SJSA1 (cell line): Measurements from ENCODE around the gene MARK3. TPM values are rescaled to one million over a fixed set of nuclear protein-coding genes. Genes with fewer than 3 reads are reported as not detected.

Experiments used
- DNase-seq, 2 experiments: peaks; one replicate each; pipeline ENCODE4 v3.0.0-alpha.2; 2015 to 2020; ENCODE audit warnings: low spot score in 2 of 2, low read depth in 1 of 2
- H3K27ac ChIP-seq: fragments of 250-450 bp; sonication (Bioruptor Pico); 2 replicates; pipeline ENCODE4 v1.5.1; 2020; ENCODE audit warnings: mild to moderate bottlenecking, moderate library complexity
- H3K27me3 ChIP-seq: fragments of 250-450 bp; sonication (Bioruptor Pico); replicated peaks from 2 replicates; pipeline ENCODE4 v1.5.1; 2020; ENCODE audit warnings: mild to moderate bottlenecking, moderate library complexity
- H3K36me3 ChIP-seq: fragments of 250-450 bp; sonication (Bioruptor Pico); 2 replicates; pipeline ENCODE4 v1.5.1; 2020; ENCODE audit warnings: mild to moderate bottlenecking
- H3K4me1 ChIP-seq: fragments of 250-450 bp; sonication (Bioruptor Pico); replicated peaks from 2 replicates; pipeline ENCODE4 v1.6.1; 2021; ENCODE audit warnings: mild to moderate bottlenecking
- H3K4me3 ChIP-seq: fragments of 250-450 bp; sonication (Bioruptor Pico); 2 replicates; pipeline ENCODE4 v1.5.1; 2020; ENCODE audit warnings: mild to moderate bottlenecking
- H3K9me3 ChIP-seq: fragments of 250-450 bp; sonication (Bioruptor Pico); replicated peaks from 2 replicates; pipeline ENCODE4 v1.5.1; 2020; ENCODE audit warnings: mild to moderate bottlenecking
- total RNA-seq: library from RNA; depleted of rRNA; stranded (reverse); fragments of >200 nt; shearing (Covaris generic); gene quantifications from 2 replicates; pipeline ENCODE4 v1.2.3, GENCODE V29; 2014

Gene MARK3
- total RNA-seq, 1 experiment from 2014 or later = 53.2 TPM

- Histone ChIP-seq H3K4me1 (peaks cover 46% of the 10 kb centered on the region), H3K27ac (peak overlapping the region; percentile 86)
These were observed 156.7 kb downstream of the MARK3 start for GRCh38 chr14:103541709-103542604.

GRCh38 chr14:103542605-103543088, 157.4 kb downstream of the MARK3 start:
- peak in 1 of 2 experiments; percentile 65 for DNase-seq
- H3K27me3 ChIP-seq = no peaks in the 10 kb centered on the region
- H3K36me3 ChIP-seq = peaks cover 2% of the 10 kb centered on the region
- no peak overlapping the region for H3K4me3 ChIP-seq
- peak overlapping the region; percentile 86 for H3K27ac ChIP-seq
- H3K9me3 ChIP-seq = no peaks in the 10 kb centered on the region; the same call in 1 of the 2 replicates
- peaks cover 40% of the 10 kb centered on the region for H3K4me1 ChIP-seq

More at GRCh38 chr14:103541709-103542604, 156.7 kb downstream of the MARK3 start:
- no peaks in the 10 kb centered on the region for H3K27me3 ChIP-seq
- peaks cover 7% of the 10 kb centered on the region for H3K36me3 ChIP-seq
- H3K9me3 ChIP-seq = no peaks in the 10 kb centered on the region; the same call in 1 of the 2 replicates
- DNase-seq = no peak
- no peak overlapping the region for H3K4me3 ChIP-seq

- no peak overlapping the region for H3K4me3 ChIP-seq
- no peak for DNase-seq
- peaks cover 40% of the 10 kb centered on the region for H3K4me1 ChIP-seq
- H3K36me3 ChIP-seq = peaks cover 2% of the 10 kb centered on the region
- no peaks in the 10 kb centered on the region; the same call in 1 of the 2 replicates for H3K9me3 ChIP-seq
- H3K27ac ChIP-seq = peak overlapping the region; percentile 86
- no peaks in the 10 kb centered on the region for H3K27me3 ChIP-seq
These were observed 157.9 kb downstream of the MARK3 start for GRCh38 chr14:103543140-103543539.

DNA sequence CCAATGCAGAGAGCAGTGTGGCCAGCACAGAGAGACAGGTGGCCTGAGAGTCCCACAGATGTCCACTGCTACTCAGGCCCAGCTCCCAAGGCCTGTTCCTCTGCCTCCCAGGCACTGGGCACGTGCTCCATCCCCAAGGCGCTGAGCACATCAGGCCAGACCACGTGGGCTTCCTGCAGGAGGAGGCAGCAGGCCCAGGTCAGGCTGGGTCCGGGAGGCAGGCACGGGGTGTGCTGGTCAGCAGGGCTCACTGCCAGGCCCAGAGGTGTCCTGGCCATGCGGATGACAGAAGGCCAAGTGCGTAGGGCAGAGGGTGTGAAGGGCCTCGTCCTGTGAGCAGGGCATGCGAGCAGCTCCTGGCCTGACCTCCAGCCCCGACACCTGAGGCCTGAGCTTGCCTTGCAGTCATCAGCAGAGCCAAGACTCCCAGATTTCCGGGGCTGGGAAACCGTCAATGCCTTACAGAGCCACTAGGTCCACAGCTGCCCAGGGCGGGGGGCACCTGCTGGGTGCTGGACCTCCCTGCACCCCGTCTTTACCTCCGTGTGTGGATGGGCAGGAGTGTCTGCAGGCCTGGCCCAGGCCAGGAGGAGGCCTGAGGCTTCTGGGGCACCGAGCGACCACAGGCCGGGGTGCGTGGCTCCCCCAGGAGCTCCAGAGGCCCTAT, 158.6 kb downstream of the MARK3 start:
- peaks cover 40% of the 10 kb centered on the region for H3K4me1 ChIP-seq

GRCh38 chr14:103544388-103545218, 159.4 kb downstream of the MARK3 start:
- Histone ChIP-seq H3K9me3 (no peaks in the 10 kb centered on the region; the same call in 1 of the 2 replicates), H3K36me3 (no peaks in the 10 kb centered on the region), H3K27me3 (no peaks in the 10 kb centered on the region), H3K27ac (no peak overlapping the region), H3K4me3 (no peak overlapping the region), H3K4me1 (peaks cover 37% of the 10 kb centered on the region)
- DNase-seq = no peak

More for the DNA sequence above, 158.6 kb downstream of the MARK3 start:
- no peak for DNase-seq
- Histone ChIP-seq H3K9me3 (no peaks in the 10 kb centered on the region; the same call in 1 of the 2 replicates), H3K4me3 (no peak overlapping the region), H3K27me3 (no peaks in the 10 kb centered on the region), H3K36me3 (peaks cover 2% of the 10 kb centered on the region; the same call in 1 of the 2 replicates), H3K27ac (no peak overlapping the region)

- Histone ChIP-seq H3K9me3 (no peaks in the 10 kb centered on the region; the same call in 1 of the 2 replicates), H3K27me3 (no peaks in the 10 kb centered on the region), H3K36me3 (no peaks in the 10 kb centered on the region), H3K4me3 (no peak overlapping the region), H3K4me1 (peaks cover 31% of the 10 kb centered on the region), H3K27ac (no peak overlapping the region)
- no peak for DNase-seq
These were observed 160.2 kb downstream of the MARK3 start for GRCh38 chr14:103545219-103545914.

DNA sequence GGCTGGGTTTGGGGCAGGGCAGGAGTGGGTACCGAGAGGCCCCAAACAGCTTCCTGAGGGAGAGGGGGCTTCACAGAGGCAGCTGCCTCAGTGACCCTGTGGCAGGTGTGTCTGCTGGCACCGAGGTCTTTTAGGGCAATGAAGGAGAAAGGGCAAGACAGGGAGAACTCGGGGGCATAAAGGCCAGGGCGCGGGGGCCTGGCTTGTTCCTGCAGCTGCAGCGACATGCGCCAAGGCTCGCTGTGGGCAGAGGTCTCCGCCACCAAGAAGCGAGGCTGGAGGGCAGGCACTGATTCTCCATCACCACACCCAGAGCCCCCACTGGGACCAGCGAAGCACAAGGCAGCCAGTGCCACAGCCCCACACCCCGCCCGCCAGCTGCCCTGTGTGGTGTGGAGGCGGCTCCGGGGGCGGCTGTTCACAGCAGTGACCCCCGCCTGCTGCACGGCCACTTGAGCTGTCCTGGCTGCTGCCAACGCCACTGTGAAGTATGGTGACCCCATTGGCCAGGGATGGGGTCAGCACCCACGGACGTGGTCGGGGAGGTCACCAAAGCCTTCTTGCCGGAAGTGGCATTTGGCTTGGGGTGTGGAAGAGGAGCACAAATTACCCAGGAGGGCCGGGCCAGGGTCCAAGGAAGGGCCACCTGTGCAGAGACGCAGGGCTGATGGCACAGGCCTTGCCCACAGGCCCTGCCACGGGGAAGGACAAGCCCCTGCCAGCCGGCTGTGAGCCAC, 160.9 kb downstream of the MARK3 start:
- Histone ChIP-seq H3K4me1 (peaks cover 23% of the 10 kb centered on the region), H3K9me3 (no peaks in the 10 kb centered on the region; the same call in 1 of the 2 replicates), H3K27ac (no peak overlapping the region), H3K36me3 (no peaks in the 10 kb centered on the region), H3K4me3 (no peak overlapping the region), H3K27me3 (no peaks in the 10 kb centered on the region)
- DNase-seq = no peak

- H3K9me3 ChIP-seq = no peaks in the 10 kb centered on the region; the same call in 1 of the 2 replicates
- no peaks in the 10 kb centered on the region for H3K27me3 ChIP-seq
- no peak overlapping the region for H3K4me3 ChIP-seq
- DNase-seq = peak in 1 of 2 experiments; percentile 33
- no peak overlapping the region for H3K27ac ChIP-seq
- peaks cover 17% of the 10 kb centered on the region for H3K4me1 ChIP-seq
- H3K36me3 ChIP-seq = no peaks in the 10 kb centered on the region
These were observed 161.6 kb downstream of the MARK3 start for GRCh38 chr14:103546652-103547454.

GRCh38 chr14:103547455-103547940, 162.3 kb downstream of the MARK3 start:
- no peak overlapping the region for H3K27ac ChIP-seq
- no peak for DNase-seq
- H3K27me3 ChIP-seq = no peaks in the 10 kb centered on the region
- no peaks in the 10 kb centered on the region; the same call in 1 of the 2 replicates for H3K9me3 ChIP-seq
- H3K36me3 ChIP-seq = no peaks in the 10 kb centered on the region; the same call in 1 of the 2 replicates
- H3K4me3 ChIP-seq = no peak overlapping the region
- H3K4me1 ChIP-seq = peaks cover 17% of the 10 kb centered on the region

DNA sequence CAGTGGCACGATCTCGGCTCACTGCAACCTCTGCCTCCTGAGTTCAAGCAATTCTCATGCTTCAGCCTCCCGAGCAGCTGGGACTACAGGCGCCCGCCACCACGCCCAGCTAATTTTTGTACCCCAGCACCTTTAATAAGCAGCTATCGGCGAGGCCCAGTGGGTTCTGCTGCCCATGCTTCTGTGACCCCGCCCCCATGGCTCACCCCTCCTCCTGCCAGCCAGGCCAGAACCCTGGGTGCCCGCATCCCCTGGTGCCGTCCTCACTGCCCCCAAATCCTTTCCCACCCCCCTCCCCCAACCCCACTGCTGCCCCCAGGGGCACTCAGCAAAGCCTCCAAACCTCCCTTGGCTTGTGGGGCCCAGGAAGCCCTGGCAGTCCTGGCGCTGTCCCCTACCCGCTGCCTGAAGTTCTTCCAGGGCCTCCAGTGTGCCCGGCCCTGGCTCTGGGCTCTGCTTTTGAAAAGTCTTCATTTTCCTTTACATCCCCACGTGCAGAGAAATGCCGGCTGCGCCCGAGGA, 162.8 kb downstream of the MARK3 start:
- Histone ChIP-seq H3K36me3 (no peaks in the 10 kb centered on the region; the same call in 1 of the 2 replicates), H3K27ac (no peak overlapping the region), H3K4me3 (no peak overlapping the region), H3K9me3 (no peaks in the 10 kb centered on the region; the same call in 1 of the 2 replicates), H3K4me1 (peaks cover 15% of the 10 kb centered on the region), H3K27me3 (no peaks in the 10 kb centered on the region)
- DNase-seq = no peak
